GM23338 (cell line): ENCODE results near the gene RAB11FIP3. TPM values are rescaled to one million over a fixed set of nuclear protein-coding genes. Genes with fewer than 3 reads are reported as not detected.

Source experiments
- ATAC-seq: fragments of 200-7000 bp; cut with Tn5 transposase; 3 replicates; pipeline ENCODE4 v1.9.1; 2020
- DNase-seq: peaks from one replicate; pipeline ENCODE4 v3.0.0-alpha.2; 2015; ENCODE audit warnings: low spot score
- H2AFZ ChIP-seq: fragments of 200-600 bp; sonication (generic); 2 replicates; pipeline ENCODE4 v1.8.0; 2016; ENCODE audit warnings: antibody characterized with exemption, mild to moderate bottlenecking, moderate library complexity
- H3F3A ChIP-seq: fragments of 200-600 bp; sonication (generic); replicated peaks from 2 replicates; pipeline ENCODE4 v1.8.0; 2017; ENCODE audit warnings: antibody characterized with exemption, mixed run types, low read depth
- H3K27ac ChIP-seq: fragments of 200-600 bp; sonication (generic); 2 replicates; pipeline ENCODE4 v1.6.1; 2016; ENCODE audit warnings: low read depth
- H3K27me3 ChIP-seq: fragments of 200-600 bp; sonication (generic); 2 replicates; pipeline ENCODE4 v1.8.0; 2016; ENCODE audit warnings: mild to moderate bottlenecking, mixed run types, moderate library complexity; ENCODE audit not compliant: insufficient read depth
- H3K36me3 ChIP-seq: fragments of 200-600 bp; sonication (generic); 2 replicates; pipeline ENCODE4 v1.8.0; 2016; ENCODE audit warnings: mild to moderate bottlenecking; ENCODE audit not compliant: insufficient read depth
- H3K4me1 ChIP-seq: fragments of 200-600 bp; sonication (generic); 2 replicates; pipeline ENCODE4 v1.8.0; 2016; ENCODE audit warnings: mild to moderate bottlenecking, moderate library complexity; ENCODE audit not compliant: insufficient read depth
- H3K4me2 ChIP-seq: fragments of 200-600 bp; sonication (generic); 2 replicates; pipeline ENCODE4 v1.7.1; 2017; ENCODE audit warnings: mixed run types
- H3K4me3 ChIP-seq: fragments of 200-600 bp; sonication (generic); 2 replicates; pipeline ENCODE4 v1.6.1; 2016; ENCODE audit warnings: mixed run types
- H3K79me2 ChIP-seq: fragments of 200-600 bp; sonication (generic); replicated peaks from 2 replicates; pipeline ENCODE4 v1.8.0; 2017; ENCODE audit warnings: mild to moderate bottlenecking; ENCODE audit not compliant: insufficient read depth
- H3K9me2 ChIP-seq: fragments of 200-600 bp; sonication (generic); 2 replicates; pipeline ENCODE4 v1.8.0; 2017; ENCODE audit not compliant: insufficient read depth
- H4K20me1 ChIP-seq: fragments of 200-600 bp; sonication (generic); replicated peaks from 2 replicates; pipeline ENCODE4 v1.8.0; 2017; ENCODE audit warnings: mild to moderate bottlenecking; ENCODE audit not compliant: insufficient read depth
- H3K27ac Mint-ChIP-seq: 2 replicates; pipeline ENCODE4 v1.8.0; 2020; ENCODE audit warnings: inconsistent platforms, mild to moderate bottlenecking, moderate library complexity, mixed read lengths
- H3K27me3 Mint-ChIP-seq: 3 replicates; pipeline ENCODE4 v1.8.0; 2022; ENCODE audit warnings: low read depth, mild to moderate bottlenecking, moderate library complexity, mixed read lengths, inconsistent platforms; ENCODE audit not compliant: insufficient read depth, poor library complexity
- H3K36me3 Mint-ChIP-seq: 3 replicates; pipeline ENCODE4 v1.8.0; 2021; ENCODE audit warnings: low read depth, mild to moderate bottlenecking, inconsistent platforms, moderate library complexity, mixed read lengths
- H3K4me1 Mint-ChIP-seq: 3 replicates; pipeline ENCODE4 v1.8.0; 2020; ENCODE audit warnings: mild to moderate bottlenecking, inconsistent platforms, mixed read lengths
- H3K4me3 Mint-ChIP-seq: 3 replicates; pipeline ENCODE4 v1.8.0; 2021; ENCODE audit warnings: moderate library complexity, mild to moderate bottlenecking, inconsistent platforms, mixed read lengths
- H3K9me3 Mint-ChIP-seq: 3 replicates; pipeline ENCODE4 v1.8.0; 2020; ENCODE audit warnings: moderate library complexity, mild to moderate bottlenecking, inconsistent platforms, mixed read lengths
- CTCF ChIP-seq, 2 experiments: fragments of 200-600 bp in 1 of 2; sonication (generic) in 1 of 2; conservative IDR thresholded peaks; 2 replicates each; pipeline versions ENCODE4 v1.5.1 to v1.6.1; 2016 to 2017; ENCODE audit warnings: antibody characterized with exemption in 2 of 2, low read depth in 2 of 2, mild to moderate bottlenecking in 2 of 2, moderate library complexity in 1 of 2
- EZH2phosphoT487 ChIP-seq: fragments of 200-600 bp; sonication (generic); IDR thresholded peaks from one replicate; pipeline ENCODE4 v1.8.1; 2018; ENCODE audit warnings: antibody characterized with exemption; ENCODE audit not compliant: unreplicated experiment
- JUNB ChIP-seq: IDR thresholded peaks from one replicate; pipeline ENCODE4 v1.6.1; 2016; ENCODE audit warnings: antibody characterized with exemption; ENCODE audit not compliant: unreplicated experiment
- ZNF331 ChIP-seq: fragments of 250-450 bp; sonication (Bioruptor Pico); IDR thresholded peaks from 2 replicates; pipeline ENCODE4 v1.5.0; 2020; ENCODE audit warnings: low read depth, mild to moderate bottlenecking, moderate library complexity
- polyA plus RNA-seq: library from polyadenylated mRNA; unstranded; fragments of >200 nt; fragmentation: Nextera tagmentation; extraction: Ambion mirVana; gene quantifications from 2 replicates; pipeline ENCODE4 v1.2.1, GENCODE V29; 2016
- total RNA-seq: library from RNA; depleted of rRNA; stranded (reverse); fragments of >200 nt; shearing (Covaris generic); gene quantifications from 2 replicates; pipeline ENCODE4 v1.2.3, GENCODE V29; 2014
- TF ChIP-seq, protein P1 (sequence below): fragments of 250-450 bp; sonication (Bioruptor Pico); IDR thresholded peaks from 2 replicates; pipeline ENCODE4 v1.5.0; 2020; ENCODE audit warnings: mild to moderate bottlenecking, moderate library complexity
- TF ChIP-seq, protein P2 (sequence below): IDR thresholded peaks from one replicate; pipeline ENCODE4 v1.6.1; 2018; ENCODE audit warnings: antibody characterized with exemption; ENCODE audit not compliant: unreplicated experiment

The RAB11FIP3 gene
- total and polyA plus RNA-seq, 2 experiments from 2014 or later: 3.2 to 29.2 TPM

DNA sequence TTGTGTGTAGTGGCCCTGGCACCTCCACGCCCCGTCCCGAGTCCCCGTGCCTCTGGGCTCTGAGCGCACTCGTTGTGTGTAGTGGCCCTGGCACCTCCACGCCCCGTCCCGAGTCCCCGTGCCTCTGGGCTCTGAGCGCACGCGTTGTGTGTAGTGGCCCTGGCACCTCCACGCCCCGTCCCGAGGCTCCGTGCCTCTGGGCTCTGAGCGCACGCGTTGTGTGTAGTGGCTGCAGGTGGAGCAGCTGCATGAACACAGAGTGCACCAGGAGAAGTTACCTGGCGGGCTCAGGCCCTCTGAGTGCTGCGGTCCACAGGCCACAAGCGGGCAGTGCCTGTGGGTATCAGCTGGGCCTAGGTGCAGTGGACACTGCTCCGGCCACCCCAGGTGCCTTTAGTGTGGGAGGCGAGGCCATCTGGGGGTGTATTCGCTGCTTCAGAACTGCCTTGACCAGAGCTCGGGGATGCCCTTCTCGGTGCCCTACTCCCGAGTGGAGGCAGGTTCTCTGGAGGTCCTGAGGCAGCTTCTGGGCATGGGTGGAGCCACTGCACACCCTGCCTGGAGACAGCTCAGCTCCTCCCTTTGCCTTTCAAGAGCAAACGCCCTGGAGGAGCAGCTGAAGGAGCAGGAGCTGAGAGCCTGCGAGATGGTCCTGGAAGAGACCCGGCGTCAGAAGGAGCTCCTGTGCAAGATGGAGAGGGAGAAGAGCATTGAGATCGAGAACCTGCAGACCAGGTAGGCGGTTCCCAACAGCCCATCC is 84.8 kb downstream of the RAB11FIP3 start:
- no peak overlapping the region for H3K4me3 Mint-ChIP-seq
- no peak for ATAC-seq

More for the DNA sequence above, 84.8 kb downstream of the RAB11FIP3 start:
- H3K4me3 ChIP-seq: no peak overlapping the region
- H3K4me2 ChIP-seq: no peak overlapping the region
- no peak for DNase-seq
- Mint-ChIP-seq H3K4me1 (no peaks in the 10 kb centered on the region; the same call in 2 of the 3 replicates), H3K27me3 (peaks cover 8% of the 10 kb centered on the region), H3K9me3 (no peaks in the 10 kb centered on the region), H3K27ac (no peak overlapping the region), H3K36me3 (peaks cover 8% of the 10 kb centered on the region; the same call in 2 of the 3 replicates)
- 0 out of 2 replicates have a peak, but pooled peaks cover 3% of the 10 kb centered on the region for H3F3A ChIP-seq
- no peaks in the 10 kb centered on the region for H3K36me3 ChIP-seq
- H3K9me2 ChIP-seq: no peaks in the 10 kb centered on the region
- no peaks in the 10 kb centered on the region for H4K20me1 ChIP-seq
- TF ChIP-seq EZH2phosphoT487 (no peak), CTCF (conservative IDR thresholded peaks at IDR 0.05; ENCODE audit: low read depth in 2 of 2) (no peak), JUNB (no peak), ZNF331 (CRISPR knock-in tag) (no peak)
- TF ChIP-seq, protein P1, sequence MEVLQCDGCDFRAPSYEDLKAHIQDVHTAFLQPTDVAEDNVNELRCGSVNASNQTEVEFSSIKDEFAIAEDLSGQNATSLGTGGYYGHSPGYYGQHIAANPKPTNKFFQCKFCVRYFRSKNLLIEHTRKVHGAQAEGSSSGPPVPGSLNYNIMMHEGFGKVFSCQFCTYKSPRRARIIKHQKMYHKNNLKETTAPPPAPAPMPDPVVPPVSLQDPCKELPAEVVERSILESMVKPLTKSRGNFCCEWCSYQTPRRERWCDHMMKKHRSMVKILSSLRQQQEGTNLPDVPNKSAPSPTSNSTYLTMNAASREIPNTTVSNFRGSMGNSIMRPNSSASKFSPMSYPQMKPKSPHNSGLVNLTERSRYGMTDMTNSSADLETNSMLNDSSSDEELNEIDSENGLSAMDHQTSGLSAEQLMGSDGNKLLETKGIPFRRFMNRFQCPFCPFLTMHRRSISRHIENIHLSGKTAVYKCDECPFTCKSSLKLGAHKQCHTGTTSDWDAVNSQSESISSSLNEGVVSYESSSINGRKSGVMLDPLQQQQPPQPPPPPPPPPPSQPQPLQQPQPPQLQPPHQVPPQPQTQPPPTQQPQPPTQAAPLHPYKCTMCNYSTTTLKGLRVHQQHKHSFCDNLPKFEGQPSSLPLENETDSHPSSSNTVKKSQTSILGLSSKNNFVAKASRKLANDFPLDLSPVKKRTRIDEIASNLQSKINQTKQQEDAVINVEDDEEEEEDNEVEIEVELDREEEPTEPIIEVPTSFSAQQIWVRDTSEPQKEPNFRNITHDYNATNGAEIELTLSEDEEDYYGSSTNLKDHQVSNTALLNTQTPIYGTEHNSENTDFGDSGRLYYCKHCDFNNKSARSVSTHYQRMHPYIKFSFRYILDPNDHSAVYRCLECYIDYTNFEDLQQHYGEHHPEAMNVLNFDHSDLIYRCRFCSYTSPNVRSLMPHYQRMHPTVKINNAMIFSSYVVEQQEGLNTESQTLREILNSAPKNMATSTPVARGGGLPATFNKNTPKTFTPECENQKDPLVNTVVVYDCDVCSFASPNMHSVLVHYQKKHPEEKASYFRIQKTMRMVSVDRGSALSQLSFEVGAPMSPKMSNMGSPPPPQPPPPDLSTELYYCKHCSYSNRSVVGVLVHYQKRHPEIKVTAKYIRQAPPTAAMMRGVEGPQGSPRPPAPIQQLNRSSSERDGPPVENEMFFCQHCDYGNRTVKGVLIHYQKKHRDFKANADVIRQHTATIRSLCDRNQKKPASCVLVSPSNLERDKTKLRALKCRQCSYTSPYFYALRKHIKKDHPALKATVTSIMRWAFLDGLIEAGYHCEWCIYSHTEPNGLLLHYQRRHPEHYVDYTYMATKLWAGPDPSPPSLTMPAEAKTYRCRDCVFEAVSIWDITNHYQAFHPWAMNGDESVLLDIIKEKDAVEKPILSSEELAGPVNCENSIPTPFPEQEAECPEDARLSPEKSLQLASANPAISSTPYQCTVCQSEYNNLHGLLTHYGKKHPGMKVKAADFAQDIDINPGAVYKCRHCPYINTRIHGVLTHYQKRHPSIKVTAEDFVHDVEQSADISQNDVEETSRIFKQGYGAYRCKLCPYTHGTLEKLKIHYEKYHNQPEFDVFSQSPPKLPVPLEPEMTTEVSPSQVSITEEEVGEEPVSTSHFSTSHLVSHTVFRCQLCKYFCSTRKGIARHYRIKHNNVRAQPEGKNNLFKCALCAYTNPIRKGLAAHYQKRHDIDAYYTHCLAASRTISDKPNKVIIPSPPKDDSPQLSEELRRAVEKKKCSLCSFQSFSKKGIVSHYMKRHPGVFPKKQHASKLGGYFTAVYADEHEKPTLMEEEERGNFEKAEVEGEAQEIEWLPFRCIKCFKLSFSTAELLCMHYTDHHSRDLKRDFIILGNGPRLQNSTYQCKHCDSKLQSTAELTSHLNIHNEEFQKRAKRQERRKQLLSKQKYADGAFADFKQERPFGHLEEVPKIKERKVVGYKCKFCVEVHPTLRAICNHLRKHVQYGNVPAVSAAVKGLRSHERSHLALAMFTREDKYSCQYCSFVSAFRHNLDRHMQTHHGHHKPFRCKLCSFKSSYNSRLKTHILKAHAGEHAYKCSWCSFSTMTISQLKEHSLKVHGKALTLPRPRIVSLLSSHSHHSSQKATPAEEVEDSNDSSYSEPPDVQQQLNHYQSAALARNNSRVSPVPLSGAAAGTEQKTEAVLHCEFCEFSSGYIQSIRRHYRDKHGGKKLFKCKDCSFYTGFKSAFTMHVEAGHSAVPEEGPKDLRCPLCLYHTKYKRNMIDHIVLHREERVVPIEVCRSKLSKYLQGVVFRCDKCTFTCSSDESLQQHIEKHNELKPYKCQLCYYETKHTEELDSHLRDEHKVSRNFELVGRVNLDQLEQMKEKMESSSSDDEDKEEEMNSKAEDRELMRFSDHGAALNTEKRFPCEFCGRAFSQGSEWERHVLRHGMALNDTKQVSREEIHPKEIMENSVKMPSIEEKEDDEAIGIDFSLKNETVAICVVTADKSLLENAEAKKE: no peak
- TF ChIP-seq, protein P2, sequence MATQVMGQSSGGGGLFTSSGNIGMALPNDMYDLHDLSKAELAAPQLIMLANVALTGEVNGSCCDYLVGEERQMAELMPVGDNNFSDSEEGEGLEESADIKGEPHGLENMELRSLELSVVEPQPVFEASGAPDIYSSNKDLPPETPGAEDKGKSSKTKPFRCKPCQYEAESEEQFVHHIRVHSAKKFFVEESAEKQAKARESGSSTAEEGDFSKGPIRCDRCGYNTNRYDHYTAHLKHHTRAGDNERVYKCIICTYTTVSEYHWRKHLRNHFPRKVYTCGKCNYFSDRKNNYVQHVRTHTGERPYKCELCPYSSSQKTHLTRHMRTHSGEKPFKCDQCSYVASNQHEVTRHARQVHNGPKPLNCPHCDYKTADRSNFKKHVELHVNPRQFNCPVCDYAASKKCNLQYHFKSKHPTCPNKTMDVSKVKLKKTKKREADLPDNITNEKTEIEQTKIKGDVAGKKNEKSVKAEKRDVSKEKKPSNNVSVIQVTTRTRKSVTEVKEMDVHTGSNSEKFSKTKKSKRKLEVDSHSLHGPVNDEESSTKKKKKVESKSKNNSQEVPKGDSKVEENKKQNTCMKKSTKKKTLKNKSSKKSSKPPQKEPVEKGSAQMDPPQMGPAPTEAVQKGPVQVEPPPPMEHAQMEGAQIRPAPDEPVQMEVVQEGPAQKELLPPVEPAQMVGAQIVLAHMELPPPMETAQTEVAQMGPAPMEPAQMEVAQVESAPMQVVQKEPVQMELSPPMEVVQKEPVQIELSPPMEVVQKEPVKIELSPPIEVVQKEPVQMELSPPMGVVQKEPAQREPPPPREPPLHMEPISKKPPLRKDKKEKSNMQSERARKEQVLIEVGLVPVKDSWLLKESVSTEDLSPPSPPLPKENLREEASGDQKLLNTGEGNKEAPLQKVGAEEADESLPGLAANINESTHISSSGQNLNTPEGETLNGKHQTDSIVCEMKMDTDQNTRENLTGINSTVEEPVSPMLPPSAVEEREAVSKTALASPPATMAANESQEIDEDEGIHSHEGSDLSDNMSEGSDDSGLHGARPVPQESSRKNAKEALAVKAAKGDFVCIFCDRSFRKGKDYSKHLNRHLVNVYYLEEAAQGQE: no peak
- no peaks in the 10 kb centered on the region for H3K79me2 ChIP-seq
- no peak overlapping the region for H2AFZ ChIP-seq
- no peaks in the 10 kb centered on the region for H3K27me3 ChIP-seq
- no peak overlapping the region for H3K27ac ChIP-seq
- no peaks in the 10 kb centered on the region for H3K4me1 ChIP-seq
